ENCODE measurements around the gene ANP32E.
A peak's percentile ranks its signal among the peaks of the same experiment; 100 is the strongest.
"Not testable (repeated sequence)": the region's sequence is repeated elsewhere in the genome, so short reads cannot be mapped to it uniquely, and the experiment has no call there.

The ANP32E gene

GRCh38 chr1:150212070-150212469, 23.8 kb downstream of the ANP32E start:
- DNase-seq = no peak

- peak; percentile 10 for DNase-seq
Observed at GRCh38 chr1:150210706-150211105, 25.2 kb downstream of the ANP32E start.

GRCh38 chr1:150210091-150210490, 25.8 kb downstream of the ANP32E start:
- DNase-seq = no peak

GRCh38 chr1:150208460-150208859, 27.5 kb downstream of the ANP32E start:
- not testable (repeated sequence) for DNase-seq

GRCh38 chr1:150207281-150207971, 28.5 kb downstream of the ANP32E start:
- DNase-seq = no peak

GRCh38 chr1:150196417-150196816, 39.5 kb downstream of the ANP32E start:
- no peak for DNase-seq

- no peak for DNase-seq
Observed at GRCh38 chr1:150194381-150195031, 41.4 kb downstream of the ANP32E start.

- no peak for DNase-seq
Observed at GRCh38 chr1:150192012-150192411, 43.9 kb downstream of the ANP32E start.

- no peak for DNase-seq
Observed at GRCh38 chr1:150187560-150187931, 48.4 kb downstream of the ANP32E start.

GRCh38 chr1:150186789-150187559, 48.9 kb downstream of the ANP32E start:
- peak; percentile 16 for DNase-seq

- not testable (repeated sequence) for DNase-seq
Observed at GRCh38 chr1:150186438-150186788, 49.5 kb downstream of the ANP32E start.

GRCh38 chr1:150185481-150185880, 50.4 kb downstream of the ANP32E start:
- no peak for DNase-seq

GRCh38 chr1:150183061-150183460, 52.9 kb downstream of the ANP32E start:
- no peak for DNase-seq

GRCh38 chr1:150182247-150182646, 53.7 kb downstream of the ANP32E start:
- DNase-seq = no peak

- DNase-seq = no peak
Observed at GRCh38 chr1:150180474-150180873, 55.4 kb downstream of the ANP32E start.

- no peak for DNase-seq
Observed at GRCh38 chr1:150179867-150180266, 56.0 kb downstream of the ANP32E start.

GRCh38 chr1:150178548-150178947, 57.4 kb downstream of the ANP32E start:
- no peak for DNase-seq

GRCh38 chr1:150176593-150176992, 59.3 kb downstream of the ANP32E start:
- no peak for DNase-seq

- DNase-seq = no peak
Observed at GRCh38 chr1:150173141-150173585, 62.7 kb downstream of the ANP32E start.

- no peak for DNase-seq
Observed at GRCh38 chr1:150171801-150172200, 64.1 kb downstream of the ANP32E start.

- peak; percentile 25 for DNase-seq
Observed at GRCh38 chr1:150168960-150169601, 66.8 kb downstream of the ANP32E start.
